GM18511 (cell line): ENCODE measurements around the gene EIF4G1.

Source experiments
- ATAC-seq: cut with Tn5 transposase; IDR thresholded peaks from one replicate; pipeline ENCODE4 v1.9.1; 2021; ENCODE audit warnings: mild to moderate bottlenecking, moderate library complexity; ENCODE audit not compliant: unreplicated experiment

The EIF4G1 gene

GRCh38 chr3:184348057-184348382 is 33.6 kb downstream of the EIF4G1 start:
- ATAC-seq: no peak

GRCh38 chr3:184349563-184350470 is 35.4 kb downstream of the EIF4G1 start:
- ATAC-seq: no peak

GRCh38 chr3:184350618-184351017 is 36.2 kb downstream of the EIF4G1 start:
- ATAC-seq: no peak

- ATAC-seq: no peak
Observed at GRCh38 chr3:184351511-184352148, 37.2 kb downstream of the EIF4G1 start.

GRCh38 chr3:184352149-184352785 is 37.9 kb downstream of the EIF4G1 start:
- no peak for ATAC-seq

GRCh38 chr3:184352897-184353545 is 38.6 kb downstream of the EIF4G1 start:
- ATAC-seq: no peak

- ATAC-seq: no peak
Observed at GRCh38 chr3:184353546-184353941, 39.1 kb downstream of the EIF4G1 start.

- ATAC-seq: no peak
Observed at GRCh38 chr3:184354121-184354728, 39.8 kb downstream of the EIF4G1 start.

GRCh38 chr3:184354754-184355153 is 40.3 kb downstream of the EIF4G1 start:
- ATAC-seq: no peak

GRCh38 chr3:184355261-184356040 is 41.0 kb downstream of the EIF4G1 start:
- no peak for ATAC-seq

GRCh38 chr3:184357248-184358123 is 43.1 kb downstream of the EIF4G1 start:
- no peak for ATAC-seq

- ATAC-seq: no peak
Observed at GRCh38 chr3:184358124-184358767, 43.8 kb downstream of the EIF4G1 start.

GRCh38 chr3:184358921-184359350 is 44.5 kb downstream of the EIF4G1 start:
- no peak for ATAC-seq

GRCh38 chr3:184359610-184360009 is 45.2 kb downstream of the EIF4G1 start:
- no peak for ATAC-seq

- ATAC-seq: no peak
Observed at GRCh38 chr3:184360070-184360928, 45.9 kb downstream of the EIF4G1 start.

GRCh38 chr3:184360929-184361531 is 46.6 kb downstream of the EIF4G1 start:
- peak; percentile 4 for ATAC-seq

- ATAC-seq: peak; percentile 47
Observed at GRCh38 chr3:184361532-184361931, 47.1 kb downstream of the EIF4G1 start, which contains the start of the genes CLCN2 and POLR2H. Gene CLCN2, minus strand, starts transcription at chr3:184361605. Its CDS starts 126 bp downstream, at chr3:184361479. Gene POLR2H, plus strand, starts transcription at chr3:184361710. Its CDS starts 1,783 bp downstream, at chr3:184363493.
